Vagina (tissue), 2 donors: ENCODE data around the gene CADM1. TPM values are rescaled to one million over a fixed set of nuclear protein-coding genes. Genes with fewer than 3 reads are reported as not detected.

ENCODE experiments used
- DNase-seq, 2 donors: peaks; one replicate each; pipeline ENCODE4 v3.0.0-alpha.2; 2017; ENCODE audit errors: extremely low spot score in 2 of 2
- H3K27ac ChIP-seq: fragments of 200-600 bp; sonication (generic); one replicate; pipeline ENCODE4 v1.5.1; 2019
- H3K27me3 ChIP-seq: fragments of 200-600 bp; sonication (generic); one replicate; pipeline ENCODE4 v1.5.1; 2019
- H3K36me3 ChIP-seq, 2 donors: fragments of 200-600 bp; sonication (generic); one replicate each; pipeline ENCODE4 v1.5.1; 2017 to 2019
- H3K4me1 ChIP-seq: fragments of 200-600 bp; sonication (generic); one replicate; pipeline ENCODE4 v1.5.1; 2019
- H3K4me3 ChIP-seq, 2 donors: fragments of 200-600 bp; sonication (generic); 1 replicate in 1 of 2; 2 replicates in 1 of 2; pipeline ENCODE4 v1.5.1; 2016 to 2019
- H3K9me3 ChIP-seq: fragments of 200-600 bp; sonication (generic); one replicate; pipeline ENCODE4 v1.5.1; 2019
- CTCF ChIP-seq, 3 experiments: fragments of 450-650 bp in 2 of 3; fragments of 200-600 bp in 1 of 3; sonication (generic) in 1 of 3; IDR thresholded peaks; one replicate each; pipeline ENCODE4 v1.5.1; 2017 to 2019; ENCODE audit warnings: antibody characterized with exemption in 3 of 3, mild to moderate bottlenecking in 2 of 3, moderate library complexity in 2 of 3
- POLR2A ChIP-seq, 2 donors: fragments of 450-650 bp; IDR thresholded peaks; one replicate each; pipeline ENCODE4 v1.6.1; 2017; ENCODE audit warnings: antibody characterized with exemption in 2 of 2, mild to moderate bottlenecking in 2 of 2, moderate library complexity in 2 of 2
- POLR2AphosphoS5 ChIP-seq, 2 donors: sonication (generic); formaldehyde crosslinking; IDR thresholded peaks; one replicate each; pipeline ENCODE4 v1.9.0; 2017; ENCODE audit warnings: antibody characterized with exemption in 2 of 2, mild to moderate bottlenecking in 2 of 2, low read depth in 1 of 2; ENCODE audit not compliant: insufficient read depth in 1 of 2
- intact Hi-C: fragments of 100-400 bp; cut with DNase I; formaldehyde crosslinking; loops from one replicate; pipeline ENCODE4 v1.15.1; 2023
- total RNA-seq: library from RNA; depleted of rRNA; stranded (reverse); fragments of >200 nt; gene quantifications from one replicate; pipeline ENCODE4 v1.2.3, GENCODE V29; 2016

Gene CADM1
- total RNA-seq, 1 donor from 2014 or later, result 37.1 TPM

GRCh38 chr11:115213007-115213406 is 291.2 kb downstream of the CADM1 start:
- H3K36me3 ChIP-seq, result no peaks in the 10 kb centered on the region
- no peak for DNase-seq
- H3K27me3 ChIP-seq, result no peaks in the 10 kb centered on the region
- no peaks in the 10 kb centered on the region for H3K4me1 ChIP-seq
- H3K27ac ChIP-seq, result no peak overlapping the region
- H3K9me3 ChIP-seq, result no peaks in the 10 kb centered on the region
- no peak overlapping the region for H3K4me3 ChIP-seq
- intact Hi-C loops, result no loop called here
- TF ChIP-seq CTCF (IDR thresholded peaks at IDR 0.05) (no peak), POLR2AphosphoS5 (IDR thresholded peaks at IDR 0.05; ENCODE audit: insufficient read depth in 1 of 2, low read depth in 1 of 2) (no peak), POLR2A (IDR thresholded peaks at IDR 0.05) (no peak)

DNA sequence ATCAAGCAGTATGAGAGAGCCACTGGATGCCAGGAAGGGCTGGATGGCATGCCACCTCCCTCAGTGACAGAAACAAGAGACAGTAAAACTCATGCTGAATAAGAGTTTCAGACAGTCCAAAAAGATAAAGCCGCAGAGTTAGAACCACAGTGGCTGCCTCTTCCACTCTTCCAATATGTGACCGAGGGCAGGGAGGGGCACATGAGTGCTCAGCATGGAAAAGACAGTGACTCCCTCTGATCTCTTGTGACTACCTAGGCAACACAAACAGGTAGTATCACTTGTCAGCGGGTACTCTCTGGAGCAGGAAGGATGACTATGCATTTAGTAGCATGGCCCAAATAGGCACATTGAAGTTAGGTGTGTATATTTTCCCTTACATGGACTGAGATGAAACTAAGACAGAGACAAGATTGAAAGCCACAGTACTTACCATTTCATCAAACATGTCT is 295.4 kb downstream of the CADM1 start:
- intact Hi-C loops, result no loop called here
- no peak for TF ChIP-seq POLR2AphosphoS5 (IDR thresholded peaks at IDR 0.05; ENCODE audit: insufficient read depth in 1 of 2, low read depth in 1 of 2)
- no peak for TF ChIP-seq POLR2A (IDR thresholded peaks at IDR 0.05)
- TF ChIP-seq CTCF (IDR thresholded peaks at IDR 0.05), result no peak
- no peak overlapping the region for H3K4me3 ChIP-seq

DNA sequence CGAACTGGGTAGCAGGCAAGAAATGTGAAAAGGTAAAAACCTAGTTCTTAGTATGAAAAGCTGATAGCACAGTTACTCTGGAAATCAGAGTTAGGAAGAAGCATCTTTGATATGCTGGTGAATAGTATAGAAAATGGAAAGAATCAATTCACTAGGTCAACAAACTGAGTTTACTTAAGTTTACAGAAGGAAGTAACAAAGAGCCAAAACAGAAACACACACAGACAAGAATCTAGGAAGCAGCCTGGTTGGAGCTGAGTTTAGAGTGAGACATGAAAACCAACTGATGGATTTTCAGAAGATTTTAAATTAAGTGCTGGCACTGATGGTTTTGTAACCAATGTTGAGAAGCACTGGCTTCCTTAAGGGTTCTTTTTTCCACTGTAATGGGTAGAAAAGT is 296.3 kb downstream of the CADM1 start:
- Histone ChIP-seq H3K4me3 (no peak overlapping the region), H3K36me3 (no peaks in the 10 kb centered on the region), H3K9me3 (no peaks in the 10 kb centered on the region), H3K4me1 (no peaks in the 10 kb centered on the region), H3K27me3 (no peaks in the 10 kb centered on the region), H3K27ac (no peak overlapping the region)
- DNase-seq, result no peak
- TF ChIP-seq CTCF (IDR thresholded peaks at IDR 0.05) (no peak), POLR2AphosphoS5 (IDR thresholded peaks at IDR 0.05; ENCODE audit: insufficient read depth in 1 of 2, low read depth in 1 of 2) (no peak), POLR2A (IDR thresholded peaks at IDR 0.05) (no peak)
- intact Hi-C loops, result no loop called here

More for the DNA sequence above, 295.4 kb downstream of the CADM1 start:
- Histone ChIP-seq H3K9me3 (no peaks in the 10 kb centered on the region), H3K27ac (no peak overlapping the region), H3K4me1 (no peaks in the 10 kb centered on the region), H3K36me3 (no peaks in the 10 kb centered on the region), H3K27me3 (no peaks in the 10 kb centered on the region)
- DNase-seq, result no peak

- no peaks in the 10 kb centered on the region for H3K36me3 ChIP-seq
- H3K27me3 ChIP-seq, result no peaks in the 10 kb centered on the region
- H3K27ac ChIP-seq, result no peak overlapping the region
- intact Hi-C loops, result no loop called here
- TF ChIP-seq POLR2AphosphoS5 (IDR thresholded peaks at IDR 0.05; ENCODE audit: insufficient read depth in 1 of 2, low read depth in 1 of 2), result no peak
- no peak for TF ChIP-seq CTCF (IDR thresholded peaks at IDR 0.05)
- no peak for TF ChIP-seq POLR2A (IDR thresholded peaks at IDR 0.05)
- no peak for DNase-seq
- no peak overlapping the region for H3K4me3 ChIP-seq
- no peaks in the 10 kb centered on the region for H3K4me1 ChIP-seq
- H3K9me3 ChIP-seq, result no peaks in the 10 kb centered on the region
Observed at GRCh38 chr11:115207166-115207591, 297.0 kb downstream of the CADM1 start.

DNA sequence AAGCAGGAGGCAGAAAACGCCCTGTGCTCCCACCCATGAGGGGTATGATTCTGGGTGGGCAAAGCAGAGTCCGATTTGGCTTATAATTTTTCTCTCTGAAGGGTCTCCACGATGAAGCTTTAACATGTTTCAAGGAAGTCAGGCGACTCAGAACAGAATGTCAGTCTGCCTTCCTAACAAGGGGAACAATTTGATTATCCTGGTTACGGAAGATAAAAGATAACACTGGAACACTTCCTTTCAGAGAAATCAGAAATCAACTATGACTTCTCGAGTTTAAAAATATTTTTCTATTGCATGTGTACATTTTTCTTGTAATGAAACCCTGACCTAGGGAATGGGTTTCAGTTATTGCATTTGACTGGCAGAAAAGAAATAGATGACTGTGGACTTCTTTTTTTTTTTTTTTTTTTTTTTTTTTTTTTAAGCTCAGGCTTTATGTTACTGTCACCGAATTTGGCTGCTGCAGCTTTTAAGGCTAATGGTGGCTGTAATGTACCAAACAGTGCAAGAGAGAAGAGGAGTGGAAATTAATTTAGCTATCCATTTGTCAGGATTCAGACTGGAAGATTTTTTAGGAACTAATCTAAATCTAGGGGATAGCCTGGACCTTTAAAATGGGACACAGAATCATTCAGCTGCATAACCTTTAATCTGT is 297.7 kb downstream of the CADM1 start:
- Histone ChIP-seq H3K4me3 (no peak overlapping the region), H3K27ac (no peak overlapping the region), H3K36me3 (no peaks in the 10 kb centered on the region), H3K9me3 (no peaks in the 10 kb centered on the region), H3K27me3 (no peaks in the 10 kb centered on the region), H3K4me1 (no peaks in the 10 kb centered on the region)
- no peak for TF ChIP-seq POLR2A (IDR thresholded peaks at IDR 0.05)
- TF ChIP-seq CTCF (IDR thresholded peaks at IDR 0.05), result no peak
- no peak for TF ChIP-seq POLR2AphosphoS5 (IDR thresholded peaks at IDR 0.05; ENCODE audit: insufficient read depth in 1 of 2, low read depth in 1 of 2)
- intact Hi-C loops, result no loop called here
- DNase-seq, result no peak
